GM21723 (cell line): Measurements from ENCODE around the gene PGR.
"Not testable (repeated sequence)": the region's sequence is repeated elsewhere in the genome, so short reads cannot be mapped to it uniquely, and the experiment has no call there.

Experiments used
- ATAC-seq: cut with Tn5 transposase; IDR thresholded peaks from one replicate; pipeline ENCODE4 v1.9.1; 2021; ENCODE audit warnings: mild to moderate bottlenecking, moderate library complexity; ENCODE audit not compliant: unreplicated experiment

PGR gene

DNA sequence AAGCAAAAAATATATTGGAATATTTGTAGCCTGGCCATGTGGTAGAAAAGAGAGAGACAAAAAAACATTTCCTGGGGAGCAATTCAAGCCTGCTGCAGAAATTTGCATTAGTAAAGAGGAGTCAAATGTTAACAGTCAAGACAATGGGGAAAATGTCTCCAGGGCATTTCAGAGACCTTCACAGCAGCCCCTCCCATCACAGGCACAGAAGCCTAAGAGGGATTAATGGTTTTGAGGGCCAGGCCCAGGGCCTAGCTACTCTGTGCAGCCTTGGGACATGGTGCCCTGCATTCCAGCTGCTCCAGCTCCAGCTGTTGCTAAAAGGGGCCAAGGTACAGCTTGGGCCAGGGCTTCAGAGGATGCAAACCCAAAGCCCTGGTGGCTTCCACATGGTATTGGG, 46.8 kb downstream of the PGR start:
- ATAC-seq, result no peak

DNA sequence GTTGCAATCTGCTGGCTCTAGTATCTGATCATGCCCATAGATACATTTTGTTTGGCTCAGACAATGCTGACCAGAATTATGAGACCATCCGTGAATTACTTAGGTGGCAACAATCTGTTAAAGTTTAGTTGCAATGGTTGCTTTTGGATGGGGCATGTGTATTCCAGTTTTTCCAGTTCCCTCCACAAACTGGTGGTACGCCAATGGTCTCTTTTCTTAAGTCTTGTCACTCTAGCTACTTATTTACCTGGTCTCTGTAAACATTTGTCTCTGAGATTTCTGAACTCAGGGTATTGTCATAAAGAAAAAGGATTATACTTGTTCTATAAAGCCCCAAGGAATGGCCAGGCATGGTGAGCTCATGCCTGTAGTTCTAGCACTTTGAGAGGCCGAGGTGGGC, 65.9 kb downstream of the PGR start:
- no peak for ATAC-seq

DNA sequence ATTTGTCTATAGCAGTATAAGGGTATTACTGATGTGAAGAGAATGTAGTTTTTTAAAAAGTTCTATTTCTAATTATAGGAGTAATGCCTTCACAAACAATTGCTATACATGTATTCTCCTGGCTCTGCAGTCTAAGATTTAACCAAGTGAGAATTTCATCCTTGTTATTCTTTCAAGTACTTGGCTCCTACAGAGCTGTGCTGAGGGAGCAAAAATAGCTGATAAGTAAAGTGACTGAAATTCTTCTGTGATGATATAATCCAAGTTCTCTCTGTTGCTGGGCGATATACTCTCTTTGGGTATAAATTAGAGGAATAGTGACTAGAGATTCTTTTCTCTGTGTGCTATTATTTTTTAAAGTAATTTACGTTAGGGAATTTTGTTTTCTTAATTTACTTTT, 68.0 kb downstream of the PGR start:
- no peak for ATAC-seq

GRCh38 chr11:101059331-101059730, 70.3 kb downstream of the PGR start:
- no peak for ATAC-seq

- ATAC-seq, result no peak
Measured at GRCh38 chr11:101053492-101053891, 76.1 kb downstream of the PGR start.

GRCh38 chr11:101051677-101052076, 77.9 kb downstream of the PGR start:
- no peak for ATAC-seq

GRCh38 chr11:101049813-101050212, 79.8 kb downstream of the PGR start:
- ATAC-seq, result no peak

- ATAC-seq, result no peak
Measured at GRCh38 chr11:101049123-101049522, 80.5 kb downstream of the PGR start.

DNA sequence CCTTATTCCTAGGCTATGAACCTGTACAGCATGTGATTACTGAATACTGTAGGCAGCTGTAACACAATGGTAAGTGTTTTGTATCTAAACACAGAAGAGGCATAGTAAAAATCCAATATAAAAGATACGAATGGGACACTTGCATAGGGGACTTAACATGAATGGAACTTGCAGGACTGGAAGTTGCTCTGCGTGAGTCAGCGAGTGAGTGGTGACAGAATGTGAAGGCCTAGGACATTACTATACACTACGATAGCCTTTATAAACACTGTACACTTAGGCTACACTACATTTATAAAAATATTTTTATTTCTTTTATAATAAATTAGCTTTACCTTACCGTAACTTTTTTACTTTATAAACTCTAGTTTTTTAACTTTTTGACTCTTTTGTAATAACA, 81.1 kb downstream of the PGR start:
- ATAC-seq, result no peak

DNA sequence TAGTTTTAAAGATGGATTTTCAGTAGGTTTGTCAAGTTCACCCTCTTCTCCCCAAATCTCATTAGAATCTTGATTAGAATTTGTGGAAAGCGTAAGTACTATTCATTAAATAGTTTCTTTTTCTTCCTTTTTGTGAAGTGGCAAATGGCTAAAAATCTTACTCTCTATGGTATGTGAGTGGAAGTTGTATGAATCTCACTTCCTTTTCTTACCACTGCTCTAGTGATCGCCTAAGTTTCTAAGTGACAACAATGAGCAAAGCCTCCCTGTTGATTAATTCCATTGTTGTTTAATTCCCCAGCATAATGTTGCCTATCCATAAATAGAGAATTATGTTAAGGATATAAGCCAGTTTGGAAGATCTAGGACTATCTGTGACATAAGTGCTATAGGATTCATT, 82.7 kb downstream of the PGR start:
- no peak for ATAC-seq

GRCh38 chr11:101045415-101045814, 84.2 kb downstream of the PGR start:
- no peak for ATAC-seq

DNA sequence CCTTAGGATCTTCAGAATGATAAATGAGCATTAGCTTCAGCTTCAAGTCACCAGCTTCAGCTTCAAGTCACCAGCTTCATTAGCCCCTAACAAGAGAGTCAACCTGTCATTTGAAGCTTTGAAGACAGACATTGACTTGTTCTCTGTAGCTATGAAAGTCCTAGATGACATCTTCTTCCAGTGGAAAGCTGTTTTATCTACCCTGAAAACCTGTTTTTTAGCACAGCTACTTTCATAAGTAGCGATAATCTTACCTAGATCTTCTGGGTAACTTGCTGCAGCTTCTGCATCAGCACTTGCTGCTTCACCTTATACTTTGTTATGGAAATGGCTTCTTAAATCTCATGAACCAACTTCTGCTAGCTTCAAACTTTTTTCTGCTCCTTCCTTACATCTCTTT, 85.7 kb downstream of the PGR start:
- no peak for ATAC-seq

DNA sequence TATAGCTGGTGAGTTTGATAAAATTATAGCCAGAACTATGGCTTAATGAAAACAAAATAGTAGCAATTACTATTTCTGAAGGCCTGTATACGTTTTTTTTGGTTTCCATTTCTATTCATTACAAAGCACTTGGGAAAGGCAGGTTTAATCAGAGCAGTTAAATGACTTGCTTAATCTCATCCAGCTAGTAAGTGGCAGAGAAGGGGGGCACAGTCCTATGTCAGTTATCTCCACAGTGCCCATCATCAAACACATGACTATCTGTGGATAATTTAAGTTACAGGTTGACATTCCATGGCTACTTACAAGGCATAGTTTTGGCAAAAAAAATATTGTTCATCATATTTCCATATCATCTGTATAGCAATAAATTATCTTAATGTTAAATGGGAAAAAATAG, 93.7 kb downstream of the PGR start:
- no peak for ATAC-seq

- ATAC-seq, result no peak
Measured at GRCh38 chr11:101034076-101034475, 95.5 kb downstream of the PGR start.

GRCh38 chr11:101032991-101033390, 96.6 kb downstream of the PGR start:
- no peak for ATAC-seq

GRCh38 chr11:101031713-101032112, 97.9 kb downstream of the PGR start:
- no peak for ATAC-seq

GRCh38 chr11:101030692-101031091, 98.9 kb downstream of the PGR start:
- ATAC-seq, result no peak

DNA sequence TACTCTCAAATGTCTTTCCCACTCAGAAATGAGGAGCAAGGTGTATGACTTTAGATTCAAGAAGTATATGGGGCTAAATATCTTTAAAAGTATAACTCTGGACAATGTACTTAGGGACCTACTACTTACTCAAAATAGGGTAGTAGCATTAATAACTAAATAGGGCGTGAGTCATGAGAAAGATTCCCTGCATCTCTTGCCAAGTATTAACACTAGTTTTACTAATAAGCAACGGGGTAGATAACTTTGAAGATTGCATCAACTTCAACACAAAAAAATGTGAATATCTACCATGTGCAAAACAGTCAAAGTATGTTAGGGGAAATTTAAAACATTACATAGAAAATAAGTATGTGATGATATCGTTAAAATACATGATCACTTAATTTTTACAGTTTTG, 99.6 kb downstream of the PGR start:
- ATAC-seq, result no peak

DNA sequence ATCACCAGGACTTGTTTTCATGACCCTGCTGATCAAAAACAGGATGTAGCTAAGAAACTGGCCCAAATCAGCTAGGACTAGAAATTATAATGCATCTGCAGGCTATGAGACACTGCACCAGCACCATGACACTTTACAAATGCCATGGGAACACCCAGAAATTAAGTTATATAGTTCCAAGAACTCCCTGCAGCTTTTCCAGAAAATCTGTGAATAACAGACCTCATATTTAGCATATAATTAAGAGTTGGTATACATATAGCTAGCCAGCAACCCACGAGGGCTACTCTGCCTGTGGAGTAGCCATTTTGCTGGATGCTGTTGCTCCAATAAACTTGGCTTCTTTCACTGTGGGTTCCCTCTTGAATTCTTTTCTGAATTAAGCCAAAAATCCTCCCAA, 101.0 kb downstream of the PGR start:
- no peak for ATAC-seq

- no peak for ATAC-seq
Measured at GRCh38 chr11:101022256-101022655, 107.4 kb downstream of the PGR start.

GRCh38 chr11:101019870-101020269, 109.7 kb downstream of the PGR start:
- ATAC-seq, result no peak

DNA sequence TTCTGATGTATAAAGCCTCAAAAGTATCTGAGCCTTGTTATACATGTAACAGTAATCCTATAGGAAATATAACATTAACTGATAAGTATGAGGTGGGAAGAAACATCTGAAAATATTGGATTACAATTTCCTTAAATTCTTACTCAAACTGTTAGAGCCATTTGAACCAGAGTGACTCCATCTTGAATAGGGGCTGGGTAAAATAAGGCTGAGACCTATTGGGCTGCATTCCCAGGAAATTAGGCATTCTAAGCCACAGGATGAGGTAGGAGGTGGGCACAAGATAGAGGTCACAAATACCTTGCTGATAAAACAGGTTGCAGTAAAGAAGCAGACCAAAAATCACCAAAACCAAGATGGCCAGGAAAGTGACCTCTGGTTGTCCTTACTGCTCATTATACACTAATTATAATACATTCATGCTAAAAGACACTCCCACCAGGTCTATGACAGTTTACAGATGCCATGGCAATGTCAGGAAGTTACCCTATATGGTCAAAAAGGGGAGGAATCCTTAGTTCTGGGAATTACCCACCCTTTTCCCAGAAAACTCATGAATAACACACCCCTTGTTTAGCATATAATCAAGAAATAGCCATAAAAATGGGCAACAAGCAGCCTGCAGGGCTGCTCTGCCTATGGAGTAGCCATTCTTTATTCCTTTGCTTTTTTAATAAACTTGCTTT, 114.9 kb downstream of the PGR start:
- no peak for ATAC-seq

GRCh38 chr11:101013702-101014101, 115.9 kb downstream of the PGR start:
- not testable (repeated sequence) for ATAC-seq
